GM23248 (cell line): ENCODE results near the gene UMOD.

ENCODE experiments used
- EZH2 ChIP-seq: fragments of 200-600 bp; sonication (generic); IDR thresholded peaks from 2 replicates; pipeline ENCODE4 v1.6.1; 2018; ENCODE audit warnings: antibody characterized with exemption, mild to moderate bottlenecking; ENCODE audit not compliant: insufficient read depth, poor library complexity, severe bottlenecking
- EZH2phosphoT487 ChIP-seq: fragments of 200-600 bp; sonication (generic); IDR thresholded peaks from 2 replicates; pipeline ENCODE4 v1.6.1; 2018; ENCODE audit warnings: antibody characterized with exemption, moderate library complexity, mild to moderate bottlenecking, low read depth; ENCODE audit not compliant: insufficient read depth

- TF ChIP-seq EZH2phosphoT487 = no peak
- TF ChIP-seq EZH2 = no peak
These were observed 28.9 kb downstream of the UMOD start for GRCh38 chr16:20323591-20324117.
